Glutamatergic neuron (in vitro differentiated cells): ENCODE results near the gene CASTOR1. TPM values are rescaled to one million over a fixed set of nuclear protein-coding genes. Genes with fewer than 3 reads are reported as not detected.

Source experiments
- DNase-seq: peaks from one replicate; pipeline ENCODE4 v3.0.0; 2022
- H3K27ac Mint-ChIP-seq: one replicate; pipeline ENCODE4 v1.8.0; 2020; ENCODE audit warnings: mild to moderate bottlenecking, mixed read lengths, inconsistent platforms; ENCODE audit not compliant: unreplicated experiment
- H3K27me3 Mint-ChIP-seq: one replicate; pipeline ENCODE4 v1.8.0; 2020; ENCODE audit warnings: mild to moderate bottlenecking, moderate library complexity, mixed read lengths, inconsistent platforms; ENCODE audit not compliant: unreplicated experiment
- H3K36me3 Mint-ChIP-seq: one replicate; pipeline ENCODE4 v1.8.0; 2020; ENCODE audit warnings: mild to moderate bottlenecking, mixed read lengths, inconsistent platforms; ENCODE audit not compliant: unreplicated experiment
- H3K4me1 Mint-ChIP-seq: one replicate; pipeline ENCODE4 v1.8.0; 2020; ENCODE audit warnings: mild to moderate bottlenecking, low read depth, mixed read lengths, inconsistent platforms; ENCODE audit not compliant: unreplicated experiment
- H3K4me3 Mint-ChIP-seq: one replicate; pipeline ENCODE4 v1.8.0; 2020; ENCODE audit warnings: mild to moderate bottlenecking, mixed read lengths, inconsistent platforms; ENCODE audit not compliant: unreplicated experiment
- H3K9me3 Mint-ChIP-seq: one replicate; pipeline ENCODE4 v1.8.0; 2020; ENCODE audit warnings: mild to moderate bottlenecking, moderate library complexity, mixed read lengths, inconsistent platforms; ENCODE audit not compliant: unreplicated experiment
- CTCF ChIP-seq: fragments of 200-600 bp; sonication (generic); IDR thresholded peaks from one replicate; pipeline ENCODE4 v1.5.0; 2021; ENCODE audit not compliant: partially characterized antibody, unreplicated experiment
- total RNA-seq: library from RNA; stranded (reverse); fragmentation: NEBNext Ultra II Directional; extraction: Animal tissue kit (Norgen Biotek cat#: 25700); gene quantifications from one replicate; pipeline ENCODE4 v1.2.1, GENCODE V29; 2021; ENCODE audit not compliant: unreplicated experiment

Gene CASTOR1
- total RNA-seq, 1 donor from 2014 or later: 4.5 TPM

DNA sequence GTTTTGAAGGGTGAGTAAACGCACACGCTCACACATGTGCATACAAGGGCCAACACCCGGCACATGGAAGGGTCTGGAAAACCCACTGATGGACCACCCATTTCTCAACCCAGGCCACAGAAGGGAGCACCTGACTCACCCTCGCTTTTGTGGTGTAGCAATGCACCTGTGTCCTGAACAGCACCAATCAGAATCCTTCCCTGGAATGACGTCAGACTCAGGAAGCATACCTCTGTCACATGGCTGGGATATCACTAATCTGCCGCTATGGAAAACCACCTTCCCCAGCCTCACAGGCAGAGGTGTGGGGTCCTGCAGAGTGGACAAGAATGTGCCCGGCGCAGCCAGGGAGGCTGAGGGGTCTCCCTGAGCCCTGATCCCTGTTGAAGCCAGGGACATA lies 13.7 kb downstream of the CASTOR1 start:
- Mint-ChIP-seq H3K27me3 (peaks cover 9% of the 10 kb centered on the region), H3K36me3 (no peaks in the 10 kb centered on the region), H3K4me1 (no peaks in the 10 kb centered on the region), H3K9me3 (peaks cover 2% of the 10 kb centered on the region), H3K4me3 (no peak overlapping the region), H3K27ac (no peak overlapping the region)
- DNase-seq: no peak
- no peak for TF ChIP-seq CTCF

GRCh38 chr22:30274437-30274812 lies 14.9 kb downstream of the CASTOR1 start:
- Mint-ChIP-seq H3K27ac (no peak overlapping the region), H3K36me3 (no peaks in the 10 kb centered on the region), H3K4me1 (no peaks in the 10 kb centered on the region), H3K4me3 (no peak overlapping the region), H3K9me3 (peaks cover 2% of the 10 kb centered on the region), H3K27me3 (peaks cover 9% of the 10 kb centered on the region)
- no peak for TF ChIP-seq CTCF
- no peak for DNase-seq

DNA sequence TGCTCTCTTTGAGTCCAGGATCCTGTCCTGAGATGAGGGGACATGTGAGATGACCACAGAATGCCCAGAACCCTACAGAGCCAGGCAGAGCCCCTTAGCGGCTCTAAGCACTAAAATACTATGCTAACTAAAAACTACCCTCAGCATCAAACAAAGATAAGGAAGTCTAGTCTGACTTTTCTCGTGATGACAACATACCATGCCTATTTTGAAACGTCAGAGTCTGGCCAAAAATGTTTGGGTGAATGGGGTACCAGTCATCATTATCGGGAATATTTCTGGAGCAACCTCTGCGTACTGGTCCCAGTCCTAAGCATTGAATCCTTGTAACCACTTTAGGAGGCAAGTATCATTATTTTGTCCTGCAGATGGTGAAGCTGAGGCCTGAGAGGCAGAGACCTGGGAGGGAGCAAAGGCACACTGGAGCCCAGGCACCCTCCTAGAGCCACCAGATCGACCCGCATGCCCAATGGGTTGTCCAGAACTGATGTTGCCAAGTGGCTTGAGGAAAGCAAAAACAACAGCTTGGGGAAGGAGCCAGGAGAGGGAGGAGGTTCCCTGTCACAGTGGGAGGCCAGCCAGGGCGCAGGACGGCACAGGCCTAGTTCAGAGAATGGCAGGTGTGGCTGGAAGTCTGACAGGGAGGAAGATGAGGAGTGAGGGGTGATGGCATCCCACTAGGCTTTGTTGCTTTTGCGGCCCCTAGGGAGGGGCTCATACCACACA lies 15.4 kb downstream of the CASTOR1 start:
- H3K4me3 Mint-ChIP-seq: no peak overlapping the region
- H3K9me3 Mint-ChIP-seq: peaks cover 2% of the 10 kb centered on the region
- TF ChIP-seq CTCF: no peak
- DNase-seq: no peak
- no peaks in the 10 kb centered on the region for H3K36me3 Mint-ChIP-seq
- H3K27me3 Mint-ChIP-seq: peaks cover 9% of the 10 kb centered on the region
- no peak overlapping the region for H3K27ac Mint-ChIP-seq
- H3K4me1 Mint-ChIP-seq: no peaks in the 10 kb centered on the region

- H3K27ac Mint-ChIP-seq: no peak overlapping the region
- TF ChIP-seq CTCF: no peak
- H3K4me3 Mint-ChIP-seq: no peak overlapping the region
- peaks cover 2% of the 10 kb centered on the region for H3K9me3 Mint-ChIP-seq
- no peak for DNase-seq
- peaks cover 12% of the 10 kb centered on the region for H3K27me3 Mint-ChIP-seq
- H3K4me1 Mint-ChIP-seq: no peaks in the 10 kb centered on the region
- H3K36me3 Mint-ChIP-seq: no peaks in the 10 kb centered on the region
These were observed 16.3 kb downstream of the CASTOR1 start for GRCh38 chr22:30272781-30273601.

- Mint-ChIP-seq H3K4me3 (no peak overlapping the region), H3K27ac (no peak overlapping the region), H3K27me3 (peaks cover 10% of the 10 kb centered on the region), H3K36me3 (no peaks in the 10 kb centered on the region), H3K4me1 (no peaks in the 10 kb centered on the region), H3K9me3 (peaks cover 2% of the 10 kb centered on the region)
- DNase-seq: no peak
- no peak for TF ChIP-seq CTCF
These were observed 18.5 kb downstream of the CASTOR1 start for GRCh38 chr22:30270832-30271231.
